ENCODE measurements around the gene CNP.

DNA sequence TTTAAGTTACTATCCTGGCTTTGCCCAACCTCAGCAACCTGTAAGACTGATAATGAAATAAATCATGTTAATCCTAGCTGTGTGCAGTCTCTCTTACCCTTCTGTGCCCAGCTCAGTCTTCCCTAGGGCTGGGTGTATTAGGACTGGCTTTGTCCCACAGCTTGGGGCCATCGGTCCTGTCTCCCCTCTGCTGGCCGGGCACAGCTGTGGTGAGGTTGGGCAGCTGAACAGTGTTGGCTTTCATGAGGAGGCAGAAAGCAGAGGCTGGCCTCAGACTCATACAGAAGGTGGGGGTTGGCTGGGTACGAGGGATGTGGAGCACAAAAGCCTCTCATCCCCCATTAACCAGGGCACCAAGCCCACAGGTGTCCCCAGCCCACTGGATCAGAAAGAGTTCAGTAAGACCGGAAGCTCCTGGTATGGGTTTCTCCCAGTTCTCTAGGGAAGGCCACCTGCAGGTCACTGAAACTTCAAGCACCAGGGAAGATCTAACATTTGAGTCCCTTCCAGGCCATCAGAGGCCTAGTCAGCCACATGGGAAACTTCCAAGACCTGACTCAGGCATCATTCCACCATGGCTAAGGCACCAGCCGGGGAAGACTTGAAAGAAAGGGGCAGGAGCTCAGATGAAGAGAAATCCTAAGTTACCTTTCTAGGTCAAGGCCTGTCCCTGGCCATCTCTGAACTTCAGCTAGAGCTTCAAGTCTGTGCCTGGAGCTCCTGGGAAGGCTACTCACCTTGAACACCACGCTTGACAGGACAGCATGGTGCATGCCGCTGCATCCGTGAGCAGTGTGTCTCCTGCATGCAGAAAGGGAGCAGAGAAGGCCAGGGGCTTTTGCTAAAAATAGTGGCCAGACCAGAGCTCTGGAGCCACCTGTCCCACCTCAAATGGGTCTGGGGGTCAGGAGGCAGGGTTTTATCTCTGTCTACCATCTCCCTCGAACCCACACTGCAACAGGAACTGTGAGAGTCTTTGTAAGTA lies 8.8 kb downstream of the CNP start:
- TF ChIP-seq, protein P1, sequence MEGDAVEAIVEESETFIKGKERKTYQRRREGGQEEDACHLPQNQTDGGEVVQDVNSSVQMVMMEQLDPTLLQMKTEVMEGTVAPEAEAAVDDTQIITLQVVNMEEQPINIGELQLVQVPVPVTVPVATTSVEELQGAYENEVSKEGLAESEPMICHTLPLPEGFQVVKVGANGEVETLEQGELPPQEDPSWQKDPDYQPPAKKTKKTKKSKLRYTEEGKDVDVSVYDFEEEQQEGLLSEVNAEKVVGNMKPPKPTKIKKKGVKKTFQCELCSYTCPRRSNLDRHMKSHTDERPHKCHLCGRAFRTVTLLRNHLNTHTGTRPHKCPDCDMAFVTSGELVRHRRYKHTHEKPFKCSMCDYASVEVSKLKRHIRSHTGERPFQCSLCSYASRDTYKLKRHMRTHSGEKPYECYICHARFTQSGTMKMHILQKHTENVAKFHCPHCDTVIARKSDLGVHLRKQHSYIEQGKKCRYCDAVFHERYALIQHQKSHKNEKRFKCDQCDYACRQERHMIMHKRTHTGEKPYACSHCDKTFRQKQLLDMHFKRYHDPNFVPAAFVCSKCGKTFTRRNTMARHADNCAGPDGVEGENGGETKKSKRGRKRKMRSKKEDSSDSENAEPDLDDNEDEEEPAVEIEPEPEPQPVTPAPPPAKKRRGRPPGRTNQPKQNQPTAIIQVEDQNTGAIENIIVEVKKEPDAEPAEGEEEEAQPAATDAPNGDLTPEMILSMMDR (IDR thresholded peaks at IDR 0.05): no peak
- TF ChIP-seq POLR2AphosphoS5 (IDR thresholded peaks at IDR 0.05; ENCODE audit: insufficient read depth in 1 of 2, low read depth in 1 of 2): no peak

Measured in vagina (tissue), 2 donors.